Lung (tissue), 12 donors: ENCODE results near the gene VCAM1. TPM values are rescaled to one million over a fixed set of nuclear protein-coding genes. Genes with fewer than 3 reads are reported as not detected.
A peak's percentile ranks its signal among the peaks of the same experiment; 100 is the strongest.

Source experiments
- ATAC-seq: fragments of 200-7000 bp; cut with Tn5 transposase; one replicate; pipeline ENCODE4 v1.9.1; 2020; ENCODE audit warnings: moderate number of reproducible peaks; ENCODE audit not compliant: insufficient read depth, low FRiP score
- DNase-seq, 3 donors: peaks; one replicate each; pipeline ENCODE4 v3.0.0-alpha.2; 2013 to 2017
- H3K27ac ChIP-seq, 2 donors: one replicate each; pipeline ENCODE4 v1.5.1; 2013; ENCODE audit warnings: mild to moderate bottlenecking in 2 of 2, moderate library complexity in 2 of 2, control low read depth in 1 of 2, inconsistent platforms in 1 of 2, low read depth in 1 of 2, low read length in 1 of 2
- H3K27me3 ChIP-seq, 3 donors: one replicate each; pipeline ENCODE4 v1.5.1; 2013; ENCODE audit warnings: low read length in 2 of 3; ENCODE audit not compliant: control insufficient read depth in 3 of 3, insufficient read depth in 3 of 3
- H3K36me3 ChIP-seq, 4 donors: one replicate each; pipeline ENCODE4 v1.5.1; 2013; ENCODE audit warnings: low read length in 4 of 4, mild to moderate bottlenecking in 1 of 4, moderate library complexity in 1 of 4; ENCODE audit not compliant: control insufficient read depth in 4 of 4, insufficient read depth in 4 of 4
- H3K4me1 ChIP-seq, 5 donors: one replicate each; pipeline ENCODE4 v1.5.1; 2013; ENCODE audit warnings: low read length in 5 of 5, mild to moderate bottlenecking in 2 of 5, moderate library complexity in 1 of 5; ENCODE audit not compliant: control insufficient read depth in 5 of 5, insufficient read depth in 5 of 5
- H3K4me3 ChIP-seq: one replicate; pipeline ENCODE4 v1.5.1; 2013; ENCODE audit warnings: mild to moderate bottlenecking, control low read depth, moderate library complexity
- H3K9ac ChIP-seq, 2 donors: one replicate each; pipeline ENCODE4 v1.5.1; 2013; ENCODE audit warnings: low read length in 2 of 2, control low read depth in 1 of 2; ENCODE audit not compliant: insufficient read depth in 1 of 2
- H3K9me3 ChIP-seq, 4 donors: one replicate each; pipeline ENCODE4 v1.5.1; 2013; ENCODE audit warnings: low read length in 3 of 4, mild to moderate bottlenecking in 1 of 4, moderate library complexity in 1 of 4; ENCODE audit not compliant: control insufficient read depth in 4 of 4, insufficient read depth in 3 of 4
- CTCF ChIP-seq: IDR thresholded peaks from 2 replicates; pipeline ENCODE4 v1.5.1; 2012; ENCODE audit warnings: mild to moderate bottlenecking; ENCODE audit errors: control extremely low read depth, extremely low read depth
- WGBS, 2 donors: extraction: QIAGEN DNeasy Blood & Tissue Kit; methylation state at CpG; one replicate each; pipeline ENCODE4 v1.1.7; 2013; 5-methylcytosine and 5-hydroxymethylcytosine counted together
- polyA plus RNA-seq, 2 donors: library from polyadenylated mRNA; stranded (reverse); fragments of 200-250 nt; gene quantifications; one replicate each; pipeline ENCODE4 v1.2.1, GENCODE V29; 2013
- total RNA-seq, 2 donors: library from RNA; depleted of rRNA in 1 of 2; stranded (reverse); fragments of >200 nt in 1 of 2; gene quantifications; one replicate each; pipeline ENCODE4 v1.2.1, GENCODE V29; 2014 to 2021
- donor health status: control.
- donor health status: control.
- donor health status: Bipolar disorder and iron deficiency.
- donor health status: healthy.
- donor health status: DM: yes; HTN: yes; CAD: no.

Gene VCAM1
- total and polyA plus RNA-seq, 4 donors, result 7.6 to 68.9 (median 7.9) TPM

- Histone ChIP-seq H3K4me3 (no peak overlapping the region), H3K27ac (no peak overlapping the region), H3K27me3 (no peaks in the 10 kb centered on the region), H3K4me1 (peaks cover 0 to 42% (median 2%) of the 10 kb centered on the region in 5 donors), H3K9me3 (no peaks in the 10 kb centered on the region), H3K9ac (no peak overlapping the region), H3K36me3 (peaks cover 0 to 35% (median 14%) of the 10 kb centered on the region in 4 donors)
- 73 to 81% methylated on average over 3 of the region's 3 CpGs for WGBS, 2 donors
- no peak for ATAC-seq
- DNase-seq, result no peak
- TF ChIP-seq CTCF, result no peak
These were observed 15.7 kb downstream of the VCAM1 start for GRCh38 chr1:100735244-100735643.

- no peak overlapping the region for H3K9ac ChIP-seq
- ATAC-seq, result no peak
These were observed 16.8 kb downstream of the VCAM1 start for GRCh38 chr1:100736324-100736723.

GRCh38 chr1:100736746-100737145 is 17.2 kb downstream of the VCAM1 start:
- H3K27me3 ChIP-seq, result no peaks in the 10 kb centered on the region
- H3K9me3 ChIP-seq, result no peaks in the 10 kb centered on the region
- DNase-seq, result peak in 2 of 3 donors; percentile 66 to 71
- peaks cover 0 to 26% (median 12%) of the 10 kb centered on the region in 4 donors for H3K36me3 ChIP-seq
- no peak overlapping the region for H3K27ac ChIP-seq
- 54 to 76% methylated on average over 1 of the region's 1 CpG for WGBS, 2 donors
- H3K9ac ChIP-seq, result no peak overlapping the region
- no peak overlapping the region for H3K4me3 ChIP-seq
- H3K4me1 ChIP-seq, result peaks cover 0 to 38% (median 2%) of the 10 kb centered on the region in 5 donors
- TF ChIP-seq CTCF, result no peak
- ATAC-seq, result no peak

More at GRCh38 chr1:100736324-100736723, 16.8 kb downstream of the VCAM1 start:
- Histone ChIP-seq H3K36me3 (peaks cover 0 to 30% (median 14%) of the 10 kb centered on the region in 4 donors), H3K4me1 (peaks cover 0 to 38% (median 2%) of the 10 kb centered on the region in 5 donors), H3K27ac (no peak overlapping the region), H3K27me3 (no peaks in the 10 kb centered on the region), H3K4me3 (no peak overlapping the region), H3K9me3 (no peaks in the 10 kb centered on the region)
- peak; percentile 72 to 90 (median 86) for DNase-seq
- TF ChIP-seq CTCF, result no peak
- WGBS, 2 donors, result 55 to 71% methylated on average over 1 of the region's 1 CpG

- no peak for ATAC-seq
- peaks cover 0 to 2% (median 0%) of the 10 kb centered on the region in 4 donors for H3K9me3 ChIP-seq
- WGBS, 2 donors, result 63 to 84% methylated on average over 3 of the region's 3 CpGs
These were observed 27.0 kb downstream of the VCAM1 start for GRCh38 chr1:100746542-100746932.

More at GRCh38 chr1:100746542-100746932, 27.0 kb downstream of the VCAM1 start:
- H3K27me3 ChIP-seq, result no peaks in the 10 kb centered on the region
- no peaks in the 10 kb centered on the region for H3K36me3 ChIP-seq
- DNase-seq, result no peak
- no peak overlapping the region for H3K4me3 ChIP-seq
- no peak overlapping the region for H3K27ac ChIP-seq
- H3K9ac ChIP-seq, result no peak overlapping the region
- H3K4me1 ChIP-seq, result no peaks in the 10 kb centered on the region
- no peak for TF ChIP-seq CTCF
